ENCODE results near the gene TMX1.
"Not testable (repeated sequence)": the region's sequence is repeated elsewhere in the genome, so short reads cannot be mapped to it uniquely, and the experiment has no call there.

The TMX1 gene
- 74.1 to 176 (median 130) reads per million in 17 experiments for total RNA-seq

- DNase-seq, result peak; percentile 98 to 100 (median 98)
These were observed at the start of gene TMX1 for GRCh38 chr14:51239813-51240803. TMX1 (plus strand) TSS chr14:51240247; CDS start chr14:51240293, 46 bp downstream.

GRCh38 chr14:51201890-51202289 lies 38.2 kb upstream of the TMX1 start:
- DNase-seq, result peak in 2 of 4 experiments; percentile 7 to 51

GRCh38 chr14:51202914-51203665 lies 37.0 kb upstream of the TMX1 start:
- peak; percentile 19 to 56 (median 36) for DNase-seq

GRCh38 chr14:51203881-51204280 lies 36.2 kb upstream of the TMX1 start:
- no peak for DNase-seq

GRCh38 chr14:51205486-51205885 lies 34.6 kb upstream of the TMX1 start:
- DNase-seq, result peak in 3 of 4 experiments; percentile 11 to 22 (median 14)

GRCh38 chr14:51206462-51206861 lies 33.6 kb upstream of the TMX1 start:
- DNase-seq, result no peak

- no peak for DNase-seq
These were observed 32.4 kb upstream of the TMX1 start for GRCh38 chr14:51207621-51208020.

GRCh38 chr14:51208982-51209381 lies 31.1 kb upstream of the TMX1 start:
- no peak for DNase-seq

GRCh38 chr14:51209457-51209856 lies 30.6 kb upstream of the TMX1 start:
- no peak for DNase-seq

- DNase-seq, result no peak
These were observed 29.5 kb upstream of the TMX1 start for GRCh38 chr14:51210594-51210993.

- no peak for DNase-seq
These were observed 28.9 kb upstream of the TMX1 start for GRCh38 chr14:51211149-51211548.

- no peak for DNase-seq
These were observed 23.4 kb upstream of the TMX1 start for GRCh38 chr14:51216602-51217001.

GRCh38 chr14:51219473-51220448 lies 20.3 kb upstream of the TMX1 start:
- peak; percentile 28 to 57 (median 46) for DNase-seq

GRCh38 chr14:51223463-51223862 lies 16.6 kb upstream of the TMX1 start:
- not testable (repeated sequence) for DNase-seq

GRCh38 chr14:51224551-51224950 lies 15.5 kb upstream of the TMX1 start:
- DNase-seq, result no peak

GRCh38 chr14:51225751-51226150 lies 14.3 kb upstream of the TMX1 start:
- no peak for DNase-seq

- DNase-seq, result no peak
These were observed 11.7 kb upstream of the TMX1 start for GRCh38 chr14:51228391-51228790.

- no peak for DNase-seq
These were observed 11.2 kb upstream of the TMX1 start for GRCh38 chr14:51228890-51229289.

GRCh38 chr14:51236314-51236713 lies 3.7 kb upstream of the TMX1 start:
- DNase-seq, result peak in 1 of 4 experiments; percentile 5

GRCh38 chr14:51240804-51241380 lies 845 bp downstream of the TMX1 start:
- no peak for DNase-seq
